VCaP (cell line): Measurements from ENCODE around the gene PLEKHM2.

ENCODE experiments used
- H3K27ac ChIP-seq: fragments of 450-650 bp; 2 replicates; pipeline ENCODE4 v1.5.1; 2017
- TF ChIP-seq, protein P1 (sequence below): fragments of 450-650 bp; conservative IDR thresholded peaks from 2 replicates; pipeline ENCODE4 v1.5.1; 2017; ENCODE audit warnings: mild to moderate bottlenecking, moderate library complexity

The PLEKHM2 gene

DNA sequence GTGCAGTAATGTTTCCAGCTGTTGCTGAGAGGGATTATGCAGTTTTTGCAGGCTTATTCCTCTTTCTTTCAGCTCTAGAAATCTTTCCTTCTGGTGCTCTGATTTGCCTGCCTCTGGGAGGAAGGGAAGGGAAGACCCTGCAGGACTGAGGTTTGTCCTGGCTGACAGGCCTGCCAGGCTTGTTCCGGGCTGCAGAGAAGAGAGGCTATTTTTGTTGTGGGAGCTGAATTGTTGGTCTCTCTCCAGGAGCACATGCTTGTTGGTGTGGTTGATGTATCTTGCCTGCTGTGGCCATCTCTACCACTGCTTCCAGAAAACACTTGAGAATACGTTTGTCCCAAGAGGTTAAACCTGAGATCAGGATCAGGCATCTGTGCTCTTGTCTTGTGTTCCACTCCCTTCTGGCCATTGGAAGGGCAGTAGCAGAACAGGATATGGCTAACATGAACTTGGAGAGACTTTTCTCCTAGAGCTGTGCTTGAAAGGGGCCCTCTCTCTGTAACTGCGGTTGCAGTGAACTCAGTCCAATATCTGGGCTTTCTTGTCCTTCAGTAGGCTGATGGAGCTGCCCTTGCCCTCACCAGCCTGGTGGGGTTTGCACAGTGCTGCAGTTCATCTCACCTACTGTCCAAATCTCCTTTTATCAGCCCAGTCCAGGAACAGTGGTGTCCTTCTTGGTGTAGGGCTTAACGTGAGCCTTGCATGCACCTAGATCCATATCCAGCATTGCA is 30.5 kb downstream of the PLEKHM2 start:
- H3K27ac ChIP-seq, result no peak overlapping the region
- TF ChIP-seq, protein P1, sequence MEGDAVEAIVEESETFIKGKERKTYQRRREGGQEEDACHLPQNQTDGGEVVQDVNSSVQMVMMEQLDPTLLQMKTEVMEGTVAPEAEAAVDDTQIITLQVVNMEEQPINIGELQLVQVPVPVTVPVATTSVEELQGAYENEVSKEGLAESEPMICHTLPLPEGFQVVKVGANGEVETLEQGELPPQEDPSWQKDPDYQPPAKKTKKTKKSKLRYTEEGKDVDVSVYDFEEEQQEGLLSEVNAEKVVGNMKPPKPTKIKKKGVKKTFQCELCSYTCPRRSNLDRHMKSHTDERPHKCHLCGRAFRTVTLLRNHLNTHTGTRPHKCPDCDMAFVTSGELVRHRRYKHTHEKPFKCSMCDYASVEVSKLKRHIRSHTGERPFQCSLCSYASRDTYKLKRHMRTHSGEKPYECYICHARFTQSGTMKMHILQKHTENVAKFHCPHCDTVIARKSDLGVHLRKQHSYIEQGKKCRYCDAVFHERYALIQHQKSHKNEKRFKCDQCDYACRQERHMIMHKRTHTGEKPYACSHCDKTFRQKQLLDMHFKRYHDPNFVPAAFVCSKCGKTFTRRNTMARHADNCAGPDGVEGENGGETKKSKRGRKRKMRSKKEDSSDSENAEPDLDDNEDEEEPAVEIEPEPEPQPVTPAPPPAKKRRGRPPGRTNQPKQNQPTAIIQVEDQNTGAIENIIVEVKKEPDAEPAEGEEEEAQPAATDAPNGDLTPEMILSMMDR, result no peak

DNA sequence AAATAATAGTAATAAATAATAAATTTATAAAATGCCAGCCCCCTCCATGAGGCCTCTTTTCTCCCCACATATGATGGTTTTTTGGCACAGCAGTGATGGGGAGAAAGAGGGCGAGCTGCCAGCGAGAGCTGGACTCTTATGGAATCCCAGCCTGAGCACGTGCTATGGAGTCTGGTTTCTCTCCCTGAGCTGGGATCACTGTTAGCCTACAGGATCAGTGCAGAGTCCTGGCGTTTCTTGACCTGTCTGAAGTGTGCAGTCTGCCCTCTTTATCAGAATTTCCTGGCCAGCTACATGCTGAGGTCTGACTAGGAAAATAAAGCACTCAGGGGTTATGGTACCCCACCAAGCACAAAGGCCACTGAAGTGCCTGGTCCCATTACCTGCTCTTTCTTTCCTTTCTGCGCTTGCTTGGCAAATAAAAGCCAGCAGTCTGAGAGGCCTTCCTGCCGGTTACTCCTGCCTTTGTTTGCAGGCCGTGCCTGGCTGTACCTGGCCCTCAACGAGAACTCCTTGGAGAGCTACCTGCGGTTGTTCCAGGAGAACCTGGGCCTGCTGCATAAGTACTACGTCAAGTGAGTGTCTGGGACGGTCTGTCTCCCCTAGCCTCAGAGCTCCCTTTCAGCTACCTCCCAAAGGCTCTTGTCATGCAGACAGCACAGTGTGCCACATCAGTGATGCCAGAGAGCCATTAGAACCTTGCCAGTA is 33.5 kb downstream of the PLEKHM2 start:
- no peak overlapping the region for H3K27ac ChIP-seq
- TF ChIP-seq, protein P1, result no peak

DNA sequence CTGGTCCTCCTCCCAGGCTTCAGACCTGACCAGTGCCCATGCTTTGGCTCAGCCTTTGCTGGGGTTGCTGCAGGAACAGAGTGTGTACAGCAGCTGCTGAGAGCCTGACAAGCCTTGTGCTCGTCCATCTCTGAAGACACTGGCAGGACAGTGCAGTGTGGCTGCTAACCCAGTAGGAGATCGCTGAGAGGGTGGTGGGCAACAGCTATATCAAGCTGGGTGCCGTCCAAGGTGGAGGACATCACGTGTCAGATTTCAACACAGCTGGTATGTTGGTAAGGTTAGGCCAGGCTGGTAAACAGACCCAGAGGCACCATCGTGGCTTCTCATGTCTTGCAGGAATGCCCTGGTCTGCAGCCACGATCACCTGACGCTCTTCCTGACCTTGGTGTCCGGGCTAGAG is 34.1 kb downstream of the PLEKHM2 start:
- TF ChIP-seq, protein P1, result no peak
- H3K27ac ChIP-seq, result no peak overlapping the region

DNA sequence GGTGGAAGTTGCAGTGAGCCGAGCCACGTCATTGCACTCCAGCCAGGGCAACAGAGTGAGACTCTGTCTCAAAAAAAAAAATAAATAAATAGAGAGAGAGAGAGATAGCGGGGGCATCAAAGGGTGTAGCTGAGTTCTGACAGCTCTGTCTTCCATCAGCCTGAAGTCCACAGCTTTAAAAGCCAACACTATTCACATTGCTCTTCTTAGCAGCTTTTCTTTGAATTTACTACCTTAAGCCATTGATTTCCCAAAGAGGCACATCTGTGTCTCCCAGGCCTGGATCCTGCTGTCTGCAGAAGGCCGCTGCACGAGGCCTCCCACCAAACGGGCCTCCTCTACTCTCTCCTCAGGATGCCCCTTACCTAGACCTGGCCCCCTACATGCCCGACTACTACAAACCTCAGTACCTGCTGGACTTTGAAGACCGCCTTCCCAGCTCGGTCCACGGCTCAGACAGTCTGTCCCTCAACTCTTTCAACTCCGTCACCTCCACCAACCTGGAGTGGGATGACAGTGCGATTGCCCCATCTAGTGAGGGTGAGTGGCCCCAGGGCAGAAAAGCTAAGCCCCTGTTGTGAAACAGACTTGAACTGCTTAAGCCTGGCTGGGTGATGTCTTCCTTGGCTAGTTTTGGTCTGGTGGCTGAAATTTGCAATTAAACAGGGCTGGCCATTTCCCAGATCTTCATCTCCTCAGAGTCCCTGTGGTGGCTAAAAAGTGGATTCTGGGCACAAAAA is 35.4 kb downstream of the PLEKHM2 start:
- H3K27ac ChIP-seq, result no peak overlapping the region
- TF ChIP-seq, protein P1, result no peak

DNA sequence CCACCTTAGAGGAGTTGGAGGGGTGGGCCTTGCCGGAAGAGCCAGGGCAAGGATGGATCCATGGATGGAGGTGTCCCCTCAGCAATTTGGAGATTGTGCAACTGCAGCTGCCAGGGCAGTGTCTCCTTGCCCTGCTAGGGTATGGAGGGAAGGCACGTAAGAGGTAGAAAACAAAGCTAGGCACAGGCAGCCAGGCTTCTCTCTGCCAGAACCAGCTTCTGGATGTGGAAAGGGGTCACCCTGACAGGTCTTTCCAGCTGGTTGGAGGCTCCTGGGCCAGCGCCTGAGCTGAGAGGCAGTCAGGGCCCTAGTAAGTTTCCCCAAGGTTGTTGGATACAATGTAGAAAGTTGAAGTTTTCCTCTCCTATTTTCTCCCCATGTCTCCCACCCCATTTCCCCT is 36.7 kb downstream of the PLEKHM2 start:
- H3K27ac ChIP-seq, result no peak overlapping the region
- TF ChIP-seq, protein P1, result no peak

DNA sequence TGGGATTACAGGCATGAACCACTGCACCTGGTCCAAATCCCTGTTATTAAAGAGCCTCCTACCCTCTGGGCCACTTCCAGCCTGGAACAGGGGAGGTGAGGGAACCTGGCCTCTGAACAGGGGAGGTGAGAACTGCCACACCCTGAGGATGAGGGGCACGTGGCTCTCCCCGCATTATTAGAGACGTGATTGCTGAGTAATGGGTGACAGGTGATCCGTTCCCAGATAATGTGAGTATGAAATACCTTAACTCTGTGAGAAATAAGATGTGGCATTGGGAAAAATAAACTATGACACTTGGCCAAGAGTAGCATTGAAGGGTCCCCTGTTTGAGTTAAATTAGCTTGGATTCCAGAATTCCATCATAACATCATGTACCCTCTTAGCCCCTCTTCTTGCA is 38.3 kb downstream of the PLEKHM2 start:
- TF ChIP-seq, protein P1, result no peak

DNA sequence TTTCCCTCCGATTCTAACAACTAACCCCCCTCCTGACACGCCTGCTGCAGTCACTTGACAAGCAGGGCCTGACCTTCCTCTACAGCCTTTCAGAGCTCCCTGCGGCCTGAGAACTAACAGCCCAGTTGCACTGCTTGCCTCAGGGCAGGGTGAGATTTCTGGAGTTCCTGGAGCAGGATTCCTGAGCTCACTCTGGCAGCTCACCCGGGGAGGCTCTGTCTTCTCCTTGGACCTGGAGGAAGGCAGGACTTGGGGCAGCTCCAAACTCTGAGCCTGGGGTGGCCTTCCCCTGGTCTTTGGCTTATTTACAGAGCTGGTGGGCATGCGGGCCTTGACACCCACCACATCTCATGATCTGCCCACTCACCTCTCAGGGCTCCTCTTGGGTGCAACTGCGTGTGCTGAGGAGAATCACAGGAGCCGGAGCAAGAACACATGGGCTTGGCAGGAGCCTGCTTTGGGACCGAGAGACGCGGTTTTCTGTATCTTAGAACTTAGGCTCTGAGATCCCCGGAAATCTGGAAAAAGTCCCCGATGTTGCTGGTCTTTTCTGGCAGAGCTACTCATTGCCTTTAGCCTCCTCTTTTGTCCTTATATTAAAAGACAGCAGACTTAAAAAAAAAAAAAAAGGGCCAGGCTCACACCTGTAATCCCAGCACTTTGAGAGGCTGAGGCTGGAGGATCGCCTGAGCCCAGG is 38.9 kb downstream of the PLEKHM2 start:
- TF ChIP-seq, protein P1, result no peak
- H3K27ac ChIP-seq, result no peak overlapping the region

More for the DNA sequence above, 38.3 kb downstream of the PLEKHM2 start:
- H3K27ac ChIP-seq, result no peak overlapping the region
